Activated T-helper 17 cell treated with anti-CD3 and anti-CD28 coated beads, Interleukin-2, amount 50 U/mL, for 72 hours (primary cell): ENCODE data around the gene TPM4. TPM values are rescaled to one million over a fixed set of nuclear protein-coding genes. Genes with fewer than 3 reads are reported as not detected.

Source experiments
- ATAC-seq: fragments of 150-1000 bp; cut with Tn5 transposase; replicated peaks from 2 replicates; pipeline ENCODE4 v1.10.0; 2021; ENCODE audit warnings: mild to moderate bottlenecking, moderate library complexity
- H3K27ac Mint-ChIP-seq: one replicate; pipeline ENCODE4 v1.8.0; 2022; ENCODE audit warnings: mixed read lengths
- H3K27me3 Mint-ChIP-seq: one replicate; pipeline ENCODE4 v1.8.0; 2022; ENCODE audit warnings: mixed read lengths
- H3K36me3 Mint-ChIP-seq: one replicate; pipeline ENCODE4 v1.8.0; 2022; ENCODE audit warnings: low read depth, mild to moderate bottlenecking, mixed read lengths
- H3K4me1 Mint-ChIP-seq: one replicate; pipeline ENCODE4 v1.8.0; 2022; ENCODE audit warnings: mixed read lengths
- H3K4me3 Mint-ChIP-seq: one replicate; pipeline ENCODE4 v1.8.0; 2022; ENCODE audit warnings: mild to moderate bottlenecking, mixed read lengths
- H3K9me3 Mint-ChIP-seq: one replicate; pipeline ENCODE4 v1.8.0; 2022; ENCODE audit warnings: mixed read lengths
- total RNA-seq, 2 donors: library from RNA; stranded (reverse); gene quantifications; one replicate each; pipeline ENCODE4 v1.2.3, GENCODE V29; 2022

TPM4 gene
- total RNA-seq, 2 donors from 2014 or later: 474 to 660 TPM

GRCh38 chr19:16051254-16052025, 24.9 kb upstream of the TPM4 start:
- H3K4me1 Mint-ChIP-seq: no peaks in the 10 kb centered on the region
- peak overlapping the region; percentile 11 for H3K4me3 Mint-ChIP-seq
- ATAC-seq: peak; percentile 99
- H3K36me3 Mint-ChIP-seq: no peaks in the 10 kb centered on the region
- H3K27ac Mint-ChIP-seq: no peak overlapping the region
- peaks cover 3% of the 10 kb centered on the region for H3K27me3 Mint-ChIP-seq
- H3K9me3 Mint-ChIP-seq: peaks cover 3% of the 10 kb centered on the region

GRCh38 chr19:16052353-16052752, 23.9 kb upstream of the TPM4 start:
- Mint-ChIP-seq H3K4me1 (no peaks in the 10 kb centered on the region), H3K4me3 (no peak overlapping the region), H3K27ac (no peak overlapping the region), H3K27me3 (peaks cover 3% of the 10 kb centered on the region), H3K9me3 (peaks cover 3% of the 10 kb centered on the region), H3K36me3 (no peaks in the 10 kb centered on the region)
- ATAC-seq: no peak

GRCh38 chr19:16057062-16057461, 19.2 kb upstream of the TPM4 start:
- H3K9me3 Mint-ChIP-seq: peaks cover 3% of the 10 kb centered on the region
- no peak overlapping the region for H3K4me3 Mint-ChIP-seq
- H3K27me3 Mint-ChIP-seq: peaks cover 3% of the 10 kb centered on the region
- H3K4me1 Mint-ChIP-seq: peaks cover 5% of the 10 kb centered on the region
- no peaks in the 10 kb centered on the region for H3K36me3 Mint-ChIP-seq
- H3K27ac Mint-ChIP-seq: no peak overlapping the region
- no peak for ATAC-seq

GRCh38 chr19:16060294-16060693, 16.0 kb upstream of the TPM4 start:
- no peaks in the 10 kb centered on the region for H3K36me3 Mint-ChIP-seq
- peaks cover 3% of the 10 kb centered on the region for H3K27me3 Mint-ChIP-seq
- no peak for ATAC-seq
- H3K4me1 Mint-ChIP-seq: peaks cover 14% of the 10 kb centered on the region
- H3K4me3 Mint-ChIP-seq: no peak overlapping the region
- H3K9me3 Mint-ChIP-seq: peaks cover 3% of the 10 kb centered on the region
- H3K27ac Mint-ChIP-seq: no peak overlapping the region

- no peak overlapping the region for H3K4me3 Mint-ChIP-seq
- H3K4me1 Mint-ChIP-seq: peaks cover 20% of the 10 kb centered on the region
- no peaks in the 10 kb centered on the region for H3K9me3 Mint-ChIP-seq
- peak; percentile 59 for ATAC-seq
- no peaks in the 10 kb centered on the region for H3K27me3 Mint-ChIP-seq
- no peaks in the 10 kb centered on the region for H3K36me3 Mint-ChIP-seq
- no peak overlapping the region for H3K27ac Mint-ChIP-seq
Observed at GRCh38 chr19:16061943-16062342, 14.4 kb upstream of the TPM4 start.

GRCh38 chr19:16062789-16063188, 13.5 kb upstream of the TPM4 start:
- Mint-ChIP-seq H3K36me3 (no peaks in the 10 kb centered on the region), H3K9me3 (no peaks in the 10 kb centered on the region), H3K27me3 (no peaks in the 10 kb centered on the region), H3K4me1 (peaks cover 20% of the 10 kb centered on the region), H3K4me3 (peak overlapping the region; percentile 11), H3K27ac (peak overlapping the region; percentile 57)
- ATAC-seq: no peak

GRCh38 chr19:16064209-16064889, 11.9 kb upstream of the TPM4 start:
- Mint-ChIP-seq H3K4me1 (peaks cover 20% of the 10 kb centered on the region), H3K27ac (no peak overlapping the region), H3K4me3 (no peak overlapping the region), H3K9me3 (no peaks in the 10 kb centered on the region), H3K36me3 (no peaks in the 10 kb centered on the region), H3K27me3 (no peaks in the 10 kb centered on the region)
- ATAC-seq: peak; percentile 8

- no peaks in the 10 kb centered on the region for H3K9me3 Mint-ChIP-seq
- no peaks in the 10 kb centered on the region for H3K36me3 Mint-ChIP-seq
- H3K4me1 Mint-ChIP-seq: peaks cover 19% of the 10 kb centered on the region
- peak overlapping the region; percentile 72 for H3K27ac Mint-ChIP-seq
- peak; percentile 28 for ATAC-seq
- H3K4me3 Mint-ChIP-seq: peak overlapping the region; percentile 1
- H3K27me3 Mint-ChIP-seq: no peaks in the 10 kb centered on the region
Observed at GRCh38 chr19:16066611-16067104, 9.6 kb upstream of the TPM4 start.

- H3K4me3 Mint-ChIP-seq: no peak overlapping the region
Observed at GRCh38 chr19:16067205-16067938, 8.9 kb upstream of the TPM4 start.

GRCh38 chr19:16068696-16069259, 7.5 kb upstream of the TPM4 start:
- Mint-ChIP-seq H3K4me3 (no peak overlapping the region), H3K27me3 (no peaks in the 10 kb centered on the region), H3K4me1 (peaks cover 12% of the 10 kb centered on the region), H3K27ac (no peak overlapping the region), H3K36me3 (no peaks in the 10 kb centered on the region), H3K9me3 (no peaks in the 10 kb centered on the region)
- ATAC-seq: no peak

More at GRCh38 chr19:16067205-16067938, 8.9 kb upstream of the TPM4 start:
- no peaks in the 10 kb centered on the region for H3K36me3 Mint-ChIP-seq
- peaks cover 14% of the 10 kb centered on the region for H3K4me1 Mint-ChIP-seq
- H3K9me3 Mint-ChIP-seq: no peaks in the 10 kb centered on the region
- no peak for ATAC-seq
- no peaks in the 10 kb centered on the region for H3K27me3 Mint-ChIP-seq
- no peak overlapping the region for H3K27ac Mint-ChIP-seq

- Mint-ChIP-seq H3K4me1 (peaks cover 22% of the 10 kb centered on the region), H3K36me3 (peaks cover under 1% of the 10 kb centered on the region), H3K27ac (no peak overlapping the region), H3K27me3 (no peaks in the 10 kb centered on the region), H3K9me3 (no peaks in the 10 kb centered on the region), H3K4me3 (no peak overlapping the region)
- no peak for ATAC-seq
Observed at GRCh38 chr19:16069813-16070365, 6.4 kb upstream of the TPM4 start.

- Mint-ChIP-seq H3K9me3 (no peaks in the 10 kb centered on the region), H3K4me1 (peaks cover 26% of the 10 kb centered on the region), H3K27me3 (no peaks in the 10 kb centered on the region), H3K4me3 (no peak overlapping the region), H3K36me3 (peaks cover 7% of the 10 kb centered on the region), H3K27ac (no peak overlapping the region)
- ATAC-seq: peak; percentile 98
Observed at GRCh38 chr19:16070366-16070990, 5.8 kb upstream of the TPM4 start.

GRCh38 chr19:16071072-16071691, 5.1 kb upstream of the TPM4 start:
- H3K27ac Mint-ChIP-seq: no peak overlapping the region
- no peak overlapping the region for H3K4me3 Mint-ChIP-seq
- H3K9me3 Mint-ChIP-seq: no peaks in the 10 kb centered on the region
- H3K27me3 Mint-ChIP-seq: no peaks in the 10 kb centered on the region
- H3K36me3 Mint-ChIP-seq: peaks cover 12% of the 10 kb centered on the region
- H3K4me1 Mint-ChIP-seq: peaks cover 26% of the 10 kb centered on the region
- no peak for ATAC-seq
